GM12874 (cell line): ENCODE results near the gene MPO.

Experiments used
- CTCF ChIP-seq: IDR thresholded peaks from 2 replicates; pipeline ENCODE4 v1.5.1; 2011; ENCODE audit warnings: low read depth, mild to moderate bottlenecking, control low read depth, low read length, moderate library complexity; ENCODE audit not compliant: insufficient read depth

Gene MPO

GRCh38 chr17:58228679-58229078, 52.1 kb downstream of the MPO start:
- TF ChIP-seq CTCF, result no peak

GRCh38 chr17:58227733-58228132, 53.0 kb downstream of the MPO start:
- no peak for TF ChIP-seq CTCF

- no peak for TF ChIP-seq CTCF
These were observed 56.4 kb downstream of the MPO start for GRCh38 chr17:58224315-58224714.
